GM19463 (cell line): ENCODE measurements around the gene GRM3.
"Not testable (repeated sequence)": the region's sequence is repeated elsewhere in the genome, so short reads cannot be mapped to it uniquely, and the experiment has no call there.

Experiments used
- ATAC-seq: cut with Tn5 transposase; IDR thresholded peaks from one replicate; pipeline ENCODE4 v1.9.1; 2021; ENCODE audit warnings: mild to moderate bottlenecking, moderate library complexity; ENCODE audit not compliant: unreplicated experiment

The GRM3 gene

DNA sequence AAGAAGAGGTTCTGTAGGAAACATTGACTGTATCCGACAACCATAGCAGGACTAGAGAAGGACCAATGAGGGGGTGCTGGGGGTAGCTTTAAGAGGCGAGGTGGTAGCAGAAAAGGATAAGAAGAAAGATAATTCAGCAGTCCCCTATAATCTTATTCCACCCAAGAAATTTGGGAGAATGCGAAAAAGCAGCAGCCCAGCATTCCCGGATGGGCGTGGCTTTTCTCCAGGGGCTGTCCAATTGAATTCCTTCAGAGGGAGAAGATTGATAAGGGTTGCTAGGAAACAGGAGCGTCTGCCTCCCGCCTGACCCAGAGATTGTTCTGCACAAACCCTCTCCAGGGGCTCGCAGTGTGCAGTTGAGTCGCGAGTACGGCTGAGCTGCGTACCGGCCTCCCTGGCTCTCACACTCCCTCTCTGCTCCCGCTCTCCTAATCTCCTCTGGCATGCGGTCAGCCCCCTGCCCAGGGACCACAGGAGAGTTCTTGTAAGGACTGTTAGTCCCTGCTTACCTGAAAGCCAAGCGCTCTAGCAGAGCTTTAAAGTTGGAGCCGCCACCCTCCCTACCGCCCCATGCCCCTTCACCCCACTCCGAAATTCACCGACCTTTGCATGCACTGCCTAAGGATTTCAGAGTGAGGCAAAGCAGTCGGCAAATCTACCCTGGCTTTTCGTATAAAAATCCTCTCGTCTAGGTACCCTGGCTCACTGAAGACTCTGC, at the start of gene GRM3:
TSS of gene GRM3 (plus strand) at position 349 of the 721 bp plus-strand sequence. CDS start 121,237 bp downstream, outside the sequence.
- ATAC-seq = no peak

DNA sequence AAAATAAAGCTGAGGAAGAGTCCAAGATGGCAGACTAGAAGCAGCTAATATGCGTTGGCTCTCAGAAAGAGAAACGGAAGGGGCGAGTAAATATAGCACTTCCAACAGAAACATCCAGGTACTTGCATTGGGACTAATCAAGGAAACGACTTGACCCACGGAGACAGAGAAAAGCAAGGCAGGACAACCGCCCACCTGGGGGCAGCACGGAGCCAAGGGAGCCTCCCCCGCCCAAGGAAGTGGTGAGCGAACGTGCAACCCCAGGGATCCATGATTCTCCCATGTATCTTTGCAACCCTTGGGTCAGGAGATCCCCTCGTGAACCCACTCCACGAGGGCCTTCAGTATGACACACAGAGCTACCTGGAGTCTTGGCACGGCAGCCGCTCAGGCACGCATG, 45.4 kb upstream of the GRM3 start:
- ATAC-seq = no peak

DNA sequence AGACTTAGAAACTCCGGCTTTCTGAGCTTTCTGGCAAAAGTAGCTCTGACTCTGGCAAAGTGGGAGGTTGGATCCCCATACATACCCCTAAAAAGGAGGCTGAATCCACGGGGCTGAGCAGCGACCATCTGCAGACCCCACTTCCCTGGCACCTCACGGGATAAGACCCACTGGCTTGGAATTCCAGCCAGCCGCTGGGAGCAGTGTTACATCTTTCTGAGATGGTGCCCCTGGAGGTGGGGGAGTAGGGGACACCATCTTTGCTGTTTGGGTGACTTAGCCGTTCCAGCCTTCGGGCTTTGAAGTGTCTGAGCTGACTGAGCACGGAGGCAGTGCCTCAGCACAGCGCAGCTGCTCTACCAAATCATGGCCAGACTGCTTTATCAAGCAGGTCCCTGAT, 45.0 kb upstream of the GRM3 start:
- ATAC-seq = no peak

DNA sequence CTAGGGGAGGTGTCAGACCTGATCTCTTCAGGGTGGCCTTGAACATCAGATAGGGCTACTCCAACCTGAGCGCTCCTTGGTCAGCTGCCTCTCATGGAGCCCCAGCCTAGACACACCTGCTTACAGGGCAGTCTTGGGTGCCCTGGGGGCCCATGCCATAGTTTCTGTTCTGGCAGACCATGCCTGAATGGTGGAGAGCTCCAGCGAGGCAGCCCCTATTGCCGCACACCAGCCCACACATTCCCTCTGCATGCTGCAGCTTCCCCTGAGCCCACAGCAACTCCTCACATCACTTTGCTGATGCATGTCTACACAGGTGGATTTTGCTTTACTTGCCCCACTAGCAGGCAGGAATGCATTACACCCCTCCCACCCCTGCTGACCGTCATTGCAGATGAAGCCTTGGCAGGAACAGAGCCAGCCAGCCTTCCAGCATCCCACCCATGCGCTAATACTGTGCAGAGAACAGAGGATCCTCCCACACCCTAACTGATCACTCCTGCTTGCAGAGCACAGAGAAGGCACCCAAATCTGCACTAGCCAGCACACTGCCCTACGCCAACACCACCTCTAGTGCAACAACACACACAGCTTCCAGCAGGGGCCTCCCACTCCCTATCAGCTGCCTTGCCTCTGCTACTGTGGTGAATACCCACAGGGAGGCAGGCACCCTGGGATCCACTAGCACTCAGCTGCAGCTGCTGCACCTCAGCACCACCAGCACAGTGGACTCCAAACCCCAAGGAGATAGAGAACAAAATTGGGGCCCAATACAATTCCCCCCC, 43.0 kb upstream of the GRM3 start:
- ATAC-seq = no peak

DNA sequence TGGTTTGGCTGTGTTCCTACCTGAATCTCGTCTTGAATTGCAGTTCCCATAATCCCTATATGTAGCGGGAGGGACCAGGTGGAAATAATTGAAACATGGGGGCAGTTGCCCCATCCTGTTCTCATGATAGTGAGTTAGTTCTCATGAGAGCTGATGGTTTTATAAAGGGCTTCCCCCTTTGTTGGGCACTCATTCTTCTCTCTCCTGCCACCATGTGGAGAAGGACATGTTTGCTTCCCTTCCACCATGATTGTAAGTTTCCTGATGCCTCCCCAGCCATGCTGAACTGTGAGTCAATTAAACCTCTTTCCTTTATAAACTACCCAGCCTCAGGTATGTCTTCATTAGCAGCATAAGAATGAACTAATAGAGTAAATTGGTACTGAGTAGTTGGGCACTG, 28.0 kb upstream of the GRM3 start:
- ATAC-seq = not testable (repeated sequence)

DNA sequence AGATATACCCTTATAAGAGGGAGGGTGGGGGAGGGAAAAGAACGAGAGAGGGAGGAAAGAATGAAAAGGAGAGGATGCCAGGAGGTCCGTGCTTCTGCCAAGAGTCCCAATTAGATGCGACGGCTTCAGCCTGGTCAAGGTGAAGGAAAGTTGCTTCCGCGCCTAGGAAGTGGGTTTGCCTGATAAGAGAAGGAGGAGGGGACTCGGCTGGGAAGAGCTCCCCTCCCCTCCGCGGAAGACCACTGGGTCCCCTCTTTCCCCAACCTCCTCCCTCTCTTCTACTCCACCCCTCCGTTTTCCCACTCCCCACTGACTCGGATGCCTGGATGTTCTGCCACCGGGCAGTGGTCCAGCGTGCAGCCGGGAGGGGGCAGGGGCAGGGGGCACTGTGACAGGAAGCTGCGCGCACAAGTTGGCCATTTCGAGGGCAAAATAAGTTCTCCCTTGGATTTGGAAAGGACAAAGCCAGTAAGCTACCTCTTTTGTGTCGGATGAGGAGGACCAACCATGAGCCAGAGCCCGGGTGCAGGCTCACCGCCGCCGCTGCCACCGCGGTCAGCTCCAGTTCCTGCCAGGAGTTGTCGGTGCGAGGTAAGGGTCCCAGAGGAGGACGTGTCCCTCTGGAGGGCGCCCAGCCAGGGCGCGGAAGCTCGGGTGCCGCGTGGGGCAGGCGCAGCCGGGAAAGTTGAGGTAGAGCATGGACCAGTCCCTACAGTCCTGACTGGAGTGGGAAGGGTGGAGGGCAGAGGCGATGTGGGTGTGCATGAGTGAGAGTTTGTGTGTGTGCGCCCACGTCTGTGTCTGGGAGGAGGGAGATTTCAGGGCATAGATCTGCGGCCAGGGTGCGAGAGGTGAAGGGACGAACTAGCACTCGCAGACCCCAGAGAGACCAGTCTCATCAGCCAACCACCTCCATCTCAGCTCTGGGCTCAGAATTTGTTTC, 844 bp downstream of the GRM3 start:
- ATAC-seq = no peak

DNA sequence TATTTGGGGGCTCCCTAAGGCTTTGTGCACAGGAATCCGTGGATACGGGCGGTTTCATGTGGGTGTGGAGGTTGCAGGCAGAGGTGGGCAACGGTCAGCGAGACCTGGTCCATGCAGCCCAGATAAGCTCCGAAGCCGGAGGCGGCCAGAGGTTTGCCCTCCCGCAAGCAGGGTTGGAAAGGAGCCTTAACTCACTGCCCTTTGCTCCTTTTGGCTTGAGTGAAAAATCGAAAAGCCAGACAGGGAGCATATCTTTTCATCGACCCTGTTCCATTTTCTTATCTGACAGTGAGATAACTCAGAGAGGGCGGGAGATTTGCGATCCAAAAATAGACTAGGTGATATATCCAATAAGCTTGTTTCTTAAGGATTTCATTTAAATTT, 1.5 kb downstream of the GRM3 start:
- no peak for ATAC-seq

DNA sequence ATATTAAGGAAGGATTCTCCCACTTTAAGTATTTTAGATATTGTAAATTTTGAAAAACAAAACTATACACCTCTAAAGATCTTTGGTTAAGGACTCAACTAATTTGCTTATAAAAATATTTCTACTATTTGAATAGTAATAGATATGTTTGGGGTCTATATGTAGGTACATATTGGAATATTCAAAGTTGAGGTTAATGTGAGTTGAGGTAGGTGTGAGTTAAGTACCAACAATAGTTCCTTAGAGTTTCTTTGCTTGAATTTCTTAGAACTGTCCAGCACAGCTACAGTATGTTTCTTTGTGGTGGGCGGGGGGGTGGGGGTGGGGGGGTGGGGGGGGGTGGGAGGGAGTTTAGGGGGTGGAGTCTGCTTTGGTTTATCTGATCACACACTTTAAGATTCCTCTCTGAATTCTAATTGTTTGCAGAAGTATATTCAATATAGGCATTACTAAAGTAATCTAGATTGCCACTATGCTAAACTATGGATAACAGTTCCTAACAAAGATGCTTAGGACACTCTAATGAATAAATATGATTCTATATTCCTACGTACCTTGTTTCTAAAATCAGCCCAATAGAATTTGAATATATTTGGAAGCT, 2.1 kb downstream of the GRM3 start:
- no peak for ATAC-seq

DNA sequence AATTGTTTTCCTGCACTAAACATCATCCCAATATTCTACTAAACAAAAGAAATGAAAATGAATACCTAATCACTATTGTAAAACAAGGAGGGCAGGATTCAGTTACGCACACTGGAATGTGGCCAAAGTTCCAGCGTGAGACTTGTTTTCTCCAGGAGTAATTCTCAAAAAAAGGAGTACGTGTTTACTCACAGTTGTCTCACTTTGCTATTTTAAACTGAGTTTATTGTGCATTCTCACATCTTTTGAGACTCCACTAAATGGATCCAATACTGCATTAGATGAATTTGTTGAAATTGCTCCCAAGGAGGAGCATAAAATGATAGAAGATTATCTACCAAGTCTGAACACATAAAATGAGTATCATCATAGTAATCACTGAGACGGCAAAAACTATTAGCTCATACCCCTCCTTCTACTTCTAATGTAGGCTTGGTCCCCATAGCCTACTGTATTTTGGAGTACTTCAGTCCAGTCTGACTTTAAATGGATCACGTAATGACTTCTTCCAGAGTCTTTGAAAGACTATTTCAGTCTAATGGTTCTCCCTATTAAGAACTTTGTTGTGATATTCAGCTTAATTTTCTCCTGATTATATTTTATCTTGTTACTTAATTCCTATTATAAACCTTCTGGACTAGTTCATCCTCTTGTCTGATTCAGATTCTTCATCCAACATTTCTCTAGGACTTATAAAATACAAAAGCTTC, 3.8 kb downstream of the GRM3 start:
- ATAC-seq = no peak

DNA sequence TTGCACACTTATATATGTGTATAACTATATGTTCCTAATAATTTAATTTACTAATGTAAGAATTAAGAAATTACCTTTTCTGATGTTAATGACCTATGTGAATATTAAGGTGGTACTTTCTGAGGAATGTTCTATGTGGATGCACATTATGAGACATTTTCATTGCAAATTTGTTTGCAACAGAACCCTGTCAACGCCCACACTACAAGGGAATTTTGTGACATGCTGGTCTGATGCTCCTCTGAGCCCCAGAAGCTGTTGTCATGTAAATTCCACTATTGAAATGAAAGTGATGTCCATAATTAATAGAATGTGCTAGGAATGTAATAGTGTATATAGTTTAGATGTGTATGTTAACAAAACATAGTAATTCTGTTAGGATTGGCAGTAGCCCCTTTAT, 4.5 kb downstream of the GRM3 start:
- ATAC-seq = no peak

DNA sequence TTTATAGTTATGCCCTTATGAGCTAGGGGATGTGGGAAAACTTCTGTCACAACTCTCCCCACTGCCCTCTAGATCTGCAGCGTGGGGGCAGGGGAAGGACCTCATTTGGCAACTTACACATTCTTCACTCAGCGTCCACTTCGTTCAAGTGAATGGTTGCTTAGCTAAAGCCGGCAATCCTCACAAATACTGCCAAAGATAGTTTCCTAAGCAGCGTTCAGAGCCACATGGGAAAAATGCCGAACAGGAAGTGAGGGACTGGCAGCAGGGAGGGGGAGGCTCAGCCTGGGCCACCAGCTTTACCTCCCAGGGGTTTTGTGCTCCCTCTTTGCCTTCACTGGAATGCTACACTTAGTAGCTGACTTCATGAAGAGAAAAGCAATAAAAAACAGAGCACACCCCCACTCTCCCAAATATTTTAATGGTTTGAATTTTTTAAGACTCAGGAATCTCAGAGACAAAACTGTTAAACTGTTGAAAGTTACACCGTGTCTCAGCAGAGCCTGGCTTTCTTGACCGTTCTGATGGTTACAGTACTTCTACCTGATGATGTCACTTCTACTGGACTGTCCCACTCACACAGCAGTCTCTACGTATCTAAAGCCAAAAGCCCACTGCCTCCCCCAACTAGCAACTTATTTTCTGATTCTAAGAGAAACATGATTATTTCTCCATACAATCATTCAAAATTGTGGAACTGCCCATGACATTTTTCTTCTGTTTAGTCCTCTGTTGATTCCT, 10.4 kb downstream of the GRM3 start:
- ATAC-seq = no peak

DNA sequence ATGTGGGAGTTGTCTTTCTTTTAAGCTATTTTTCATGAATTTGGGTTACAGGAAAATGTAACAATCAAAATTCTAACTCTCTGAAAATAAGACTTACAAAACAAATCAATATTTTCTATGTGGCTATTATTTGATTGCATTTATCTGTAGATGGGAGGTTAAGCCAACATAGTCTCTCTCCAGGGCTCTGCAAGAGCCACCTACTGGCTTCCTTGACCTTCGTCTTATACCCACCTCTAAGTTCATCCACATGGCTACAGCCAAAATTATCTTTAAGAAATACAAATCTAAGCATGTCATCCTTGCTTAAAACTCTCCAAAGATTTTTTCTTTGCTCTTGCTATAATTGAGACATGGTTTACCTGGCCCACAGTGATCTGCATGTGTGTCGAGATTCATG, 14.2 kb downstream of the GRM3 start:
- ATAC-seq = no peak

DNA sequence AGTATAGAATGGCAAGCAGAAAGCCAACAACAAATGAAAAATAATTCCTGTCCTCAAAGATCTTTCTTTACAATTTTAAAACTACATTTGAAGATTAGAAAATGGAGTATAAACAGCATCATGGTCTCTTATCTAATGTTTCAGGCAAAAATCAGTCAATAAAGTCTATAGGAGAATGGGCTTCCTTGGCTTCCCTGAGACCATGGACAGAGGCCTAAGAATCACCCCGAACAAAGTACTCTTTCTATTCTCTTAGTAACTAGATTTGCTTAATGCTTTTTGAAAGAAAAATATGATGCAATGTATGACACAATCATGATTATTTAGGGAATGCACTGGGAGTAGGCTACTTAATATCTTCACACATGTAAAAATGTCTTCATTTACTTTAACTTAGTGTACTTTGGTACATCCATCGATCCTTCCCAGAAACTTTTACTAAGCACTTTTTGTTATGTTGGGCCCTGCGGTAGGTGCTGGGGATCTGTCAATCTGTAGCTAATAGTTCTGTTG, 17.3 kb downstream of the GRM3 start:
- no peak for ATAC-seq

DNA sequence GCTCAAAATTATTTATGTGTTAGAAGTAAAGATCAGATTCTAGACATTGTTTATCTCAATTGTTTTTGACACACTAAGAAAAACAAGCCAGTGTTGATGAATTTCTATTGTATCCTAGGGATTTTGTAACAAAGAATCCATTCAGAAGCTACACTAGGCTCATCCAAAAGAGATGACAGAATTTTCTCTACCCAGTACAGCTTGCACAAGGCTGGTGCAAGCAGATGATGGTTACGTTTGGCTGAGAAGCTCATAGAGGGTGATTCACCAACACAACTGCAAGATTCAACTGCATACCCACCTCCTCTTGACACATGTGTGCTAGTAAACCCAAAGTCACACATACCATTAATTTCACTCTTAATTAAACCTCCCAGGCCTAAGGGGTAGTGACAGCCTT, 20.8 kb downstream of the GRM3 start:
- ATAC-seq = no peak

DNA sequence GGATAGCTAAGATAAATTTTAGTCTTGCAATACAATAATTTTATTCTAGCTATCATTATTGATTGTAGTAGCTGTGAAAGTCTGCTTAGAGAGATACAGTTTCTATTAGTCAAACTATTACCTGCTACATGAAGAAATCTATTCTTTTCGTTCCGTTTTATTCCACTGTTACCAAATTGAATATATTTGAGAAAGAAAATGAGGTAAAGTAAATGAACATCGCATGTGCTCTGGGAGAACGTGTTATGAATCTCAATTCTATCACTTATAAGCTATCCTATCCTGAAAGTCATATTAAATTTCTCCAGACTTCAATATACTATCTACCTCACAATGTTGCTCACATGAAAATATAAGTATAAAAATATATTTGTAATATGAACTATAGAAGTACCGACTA, 21.3 kb downstream of the GRM3 start:
- ATAC-seq = no peak

DNA sequence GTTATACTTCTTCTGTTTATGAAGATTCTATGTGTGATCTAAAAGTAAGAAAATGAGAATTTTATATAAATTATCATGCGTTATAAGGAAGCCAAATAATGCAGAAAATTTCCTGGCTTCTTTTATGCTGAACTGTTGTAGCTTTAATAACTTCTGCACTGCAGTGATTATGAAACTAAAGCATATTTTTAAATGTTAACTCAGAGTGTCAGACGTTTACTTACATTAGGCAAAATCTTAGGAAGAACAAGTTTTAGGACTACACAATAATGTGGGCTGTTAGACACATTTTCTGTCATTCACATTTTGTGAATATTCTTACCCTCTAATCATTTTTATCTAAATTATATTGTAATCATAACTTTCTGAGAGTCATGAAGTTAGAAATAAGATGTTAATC, 22.0 kb downstream of the GRM3 start:
- ATAC-seq = no peak

DNA sequence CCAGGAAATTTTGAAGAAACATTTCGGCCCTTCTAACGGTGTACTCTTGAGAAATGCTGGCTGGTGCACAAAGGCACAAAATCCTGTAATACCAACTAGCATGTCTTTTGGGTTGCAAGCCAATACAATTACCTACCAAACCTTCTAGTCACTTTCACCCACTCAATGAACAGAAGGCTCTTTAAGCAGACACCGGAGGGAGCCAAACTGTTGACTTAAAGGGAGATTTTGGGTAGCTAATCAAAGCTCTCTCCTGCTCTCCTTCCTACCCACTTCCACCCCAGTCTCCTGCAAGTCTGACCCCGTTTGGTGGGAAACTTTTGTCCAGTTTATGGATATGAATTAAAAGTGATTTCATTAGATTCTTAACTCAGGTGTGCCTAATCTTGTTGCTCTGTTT, 24.0 kb downstream of the GRM3 start:
- ATAC-seq = no peak

DNA sequence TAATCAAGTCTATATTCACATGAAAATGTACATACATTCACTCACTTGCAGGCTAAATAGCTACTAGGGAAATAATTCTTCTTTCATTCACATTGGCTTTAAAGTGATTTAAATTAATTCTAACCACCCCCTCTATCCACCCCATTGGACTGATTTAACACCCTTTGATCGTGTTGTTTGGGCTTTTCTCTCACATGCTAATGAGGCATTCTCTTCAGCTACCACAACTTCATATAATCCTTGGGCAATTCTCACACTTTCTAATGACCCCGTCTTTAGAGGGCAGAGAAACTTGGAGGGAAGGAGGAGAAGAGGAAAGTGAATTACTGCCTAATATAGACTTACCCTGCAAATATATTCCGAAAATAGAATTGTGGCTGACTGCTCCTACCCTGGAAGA, 24.6 kb downstream of the GRM3 start:
- ATAC-seq = no peak

DNA sequence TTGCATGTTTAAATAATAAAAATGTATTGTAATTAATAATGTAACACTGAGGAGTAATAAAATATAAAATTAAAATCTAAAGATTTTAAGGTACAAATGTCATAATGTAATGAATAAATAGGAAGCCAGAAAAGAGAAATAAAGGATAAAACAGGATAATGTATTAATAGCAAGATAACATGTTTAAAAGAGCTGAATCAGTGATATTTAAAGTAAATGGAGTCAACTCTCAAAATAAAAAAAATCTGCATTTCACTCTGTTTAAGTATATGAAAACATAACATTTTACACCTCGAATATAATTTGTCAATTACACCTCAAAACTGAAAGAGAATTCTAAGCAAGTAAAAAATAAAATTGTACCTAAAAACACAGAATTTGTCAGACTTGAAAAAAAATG, 44.1 kb downstream of the GRM3 start:
- ATAC-seq = no peak

DNA sequence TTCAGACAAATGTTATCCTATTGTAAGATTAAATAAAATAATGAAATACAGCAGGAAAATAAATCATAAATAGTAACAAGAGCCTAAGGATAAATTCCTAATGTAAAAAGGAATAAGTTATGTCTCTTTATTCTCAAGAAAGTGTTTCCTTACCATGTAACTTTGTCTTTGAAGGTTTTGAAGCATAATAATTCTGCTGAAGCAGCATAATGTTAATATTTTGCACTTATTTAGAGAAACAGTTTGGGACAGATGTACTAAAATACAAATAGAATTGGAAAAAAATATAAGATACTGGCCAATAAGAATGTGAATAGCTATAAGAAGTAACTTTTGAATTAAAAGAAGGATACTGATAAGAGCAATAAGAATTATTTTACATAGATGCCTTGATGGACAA, 45.7 kb downstream of the GRM3 start:
- ATAC-seq = no peak
